H1 (cell line): ENCODE results near the gene TAF13. TPM values are rescaled to one million over a fixed set of nuclear protein-coding genes. Genes with fewer than 3 reads are reported as not detected.

Experiments
- CHD2 ChIP-seq: IDR thresholded peaks from 2 replicates; pipeline ENCODE4 v1.6.1; 2012; ENCODE audit warnings: low read length, improper control_type of control experiment
- NRF1 ChIP-seq: IDR thresholded peaks from 2 replicates; pipeline ENCODE4 v1.6.1; 2011; ENCODE audit warnings: mild to moderate bottlenecking, low read depth, low read length, improper control_type of control experiment
- POLR2AphosphoS5 ChIP-seq: IDR thresholded peaks from 2 replicates; pipeline ENCODE4 v1.6.1; 2011; ENCODE audit warnings: low read depth, low read length
- SIX5 ChIP-seq: IDR thresholded peaks from 2 replicates; pipeline ENCODE4 v1.6.1; 2011; ENCODE audit warnings: mild to moderate bottlenecking, low read depth, low read length
- TAF7 ChIP-seq: optimal IDR thresholded peaks from 2 replicates; pipeline ENCODE3; 2011; ENCODE audit warnings: low read depth, mild to moderate bottlenecking, inconsistent platforms, low read length, moderate library complexity, borderline replicate concordance
- ZNF274 ChIP-seq: IDR thresholded peaks from 2 replicates; pipeline ENCODE4 v1.7.0; 2012; ENCODE audit warnings: low read length, borderline replicate concordance; ENCODE audit errors: extremely low read depth
- polyA plus RNA-seq, 7 experiments: library from polyadenylated mRNA; depleted of rRNA in 3 of 7; stranded (reverse) in 5 of 7; unstranded in 2 of 7; fragments of >200 nt in 5 of 7; fragments of 200-250 nt in 2 of 7; gene quantifications; 1 replicate in 5 of 7; 2 replicates in 1 of 7; 4 replicates in 1 of 7; pipeline versions ENCODE4 v1.2.1 to v1.2.3, GENCODE V29; 2011 to 2013; ENCODE audit warnings: missing spikeins in 2 of 7, mixed read lengths in 2 of 7
- total RNA-seq: library from RNA; stranded (reverse); fragmentation: NEBNext Ultra II Directional; extraction: Animal tissue kit (Norgen Biotek cat#: 25700); gene quantifications from 2 replicates; pipeline ENCODE4 v1.2.1, GENCODE V29; 2021
- TF ChIP-seq, protein P1 (sequence below): fragments of 300-600 bp; sonication (generic); IDR thresholded peaks from 2 replicates; pipeline ENCODE4 v1.7.1; 2012; ENCODE audit warnings: low read length, moderate library complexity, mild to moderate bottlenecking, inconsistent platforms; ENCODE audit not compliant: insufficient replicate concordance

The TAF13 gene
- total and polyA plus RNA-seq, 2 of the 8 experiments (the other 6 are each of a cell fraction or from before 2014, with no cell fraction given), result 13.1 to 41.7 TPM

- TF ChIP-seq SIX5 (no peak), CHD2 (no peak), ZNF274 (no peak), POLR2AphosphoS5 (peak; percentile 87), TAF7 (peak; percentile 94), NRF1 (no peak)
- TF ChIP-seq, protein P1, sequence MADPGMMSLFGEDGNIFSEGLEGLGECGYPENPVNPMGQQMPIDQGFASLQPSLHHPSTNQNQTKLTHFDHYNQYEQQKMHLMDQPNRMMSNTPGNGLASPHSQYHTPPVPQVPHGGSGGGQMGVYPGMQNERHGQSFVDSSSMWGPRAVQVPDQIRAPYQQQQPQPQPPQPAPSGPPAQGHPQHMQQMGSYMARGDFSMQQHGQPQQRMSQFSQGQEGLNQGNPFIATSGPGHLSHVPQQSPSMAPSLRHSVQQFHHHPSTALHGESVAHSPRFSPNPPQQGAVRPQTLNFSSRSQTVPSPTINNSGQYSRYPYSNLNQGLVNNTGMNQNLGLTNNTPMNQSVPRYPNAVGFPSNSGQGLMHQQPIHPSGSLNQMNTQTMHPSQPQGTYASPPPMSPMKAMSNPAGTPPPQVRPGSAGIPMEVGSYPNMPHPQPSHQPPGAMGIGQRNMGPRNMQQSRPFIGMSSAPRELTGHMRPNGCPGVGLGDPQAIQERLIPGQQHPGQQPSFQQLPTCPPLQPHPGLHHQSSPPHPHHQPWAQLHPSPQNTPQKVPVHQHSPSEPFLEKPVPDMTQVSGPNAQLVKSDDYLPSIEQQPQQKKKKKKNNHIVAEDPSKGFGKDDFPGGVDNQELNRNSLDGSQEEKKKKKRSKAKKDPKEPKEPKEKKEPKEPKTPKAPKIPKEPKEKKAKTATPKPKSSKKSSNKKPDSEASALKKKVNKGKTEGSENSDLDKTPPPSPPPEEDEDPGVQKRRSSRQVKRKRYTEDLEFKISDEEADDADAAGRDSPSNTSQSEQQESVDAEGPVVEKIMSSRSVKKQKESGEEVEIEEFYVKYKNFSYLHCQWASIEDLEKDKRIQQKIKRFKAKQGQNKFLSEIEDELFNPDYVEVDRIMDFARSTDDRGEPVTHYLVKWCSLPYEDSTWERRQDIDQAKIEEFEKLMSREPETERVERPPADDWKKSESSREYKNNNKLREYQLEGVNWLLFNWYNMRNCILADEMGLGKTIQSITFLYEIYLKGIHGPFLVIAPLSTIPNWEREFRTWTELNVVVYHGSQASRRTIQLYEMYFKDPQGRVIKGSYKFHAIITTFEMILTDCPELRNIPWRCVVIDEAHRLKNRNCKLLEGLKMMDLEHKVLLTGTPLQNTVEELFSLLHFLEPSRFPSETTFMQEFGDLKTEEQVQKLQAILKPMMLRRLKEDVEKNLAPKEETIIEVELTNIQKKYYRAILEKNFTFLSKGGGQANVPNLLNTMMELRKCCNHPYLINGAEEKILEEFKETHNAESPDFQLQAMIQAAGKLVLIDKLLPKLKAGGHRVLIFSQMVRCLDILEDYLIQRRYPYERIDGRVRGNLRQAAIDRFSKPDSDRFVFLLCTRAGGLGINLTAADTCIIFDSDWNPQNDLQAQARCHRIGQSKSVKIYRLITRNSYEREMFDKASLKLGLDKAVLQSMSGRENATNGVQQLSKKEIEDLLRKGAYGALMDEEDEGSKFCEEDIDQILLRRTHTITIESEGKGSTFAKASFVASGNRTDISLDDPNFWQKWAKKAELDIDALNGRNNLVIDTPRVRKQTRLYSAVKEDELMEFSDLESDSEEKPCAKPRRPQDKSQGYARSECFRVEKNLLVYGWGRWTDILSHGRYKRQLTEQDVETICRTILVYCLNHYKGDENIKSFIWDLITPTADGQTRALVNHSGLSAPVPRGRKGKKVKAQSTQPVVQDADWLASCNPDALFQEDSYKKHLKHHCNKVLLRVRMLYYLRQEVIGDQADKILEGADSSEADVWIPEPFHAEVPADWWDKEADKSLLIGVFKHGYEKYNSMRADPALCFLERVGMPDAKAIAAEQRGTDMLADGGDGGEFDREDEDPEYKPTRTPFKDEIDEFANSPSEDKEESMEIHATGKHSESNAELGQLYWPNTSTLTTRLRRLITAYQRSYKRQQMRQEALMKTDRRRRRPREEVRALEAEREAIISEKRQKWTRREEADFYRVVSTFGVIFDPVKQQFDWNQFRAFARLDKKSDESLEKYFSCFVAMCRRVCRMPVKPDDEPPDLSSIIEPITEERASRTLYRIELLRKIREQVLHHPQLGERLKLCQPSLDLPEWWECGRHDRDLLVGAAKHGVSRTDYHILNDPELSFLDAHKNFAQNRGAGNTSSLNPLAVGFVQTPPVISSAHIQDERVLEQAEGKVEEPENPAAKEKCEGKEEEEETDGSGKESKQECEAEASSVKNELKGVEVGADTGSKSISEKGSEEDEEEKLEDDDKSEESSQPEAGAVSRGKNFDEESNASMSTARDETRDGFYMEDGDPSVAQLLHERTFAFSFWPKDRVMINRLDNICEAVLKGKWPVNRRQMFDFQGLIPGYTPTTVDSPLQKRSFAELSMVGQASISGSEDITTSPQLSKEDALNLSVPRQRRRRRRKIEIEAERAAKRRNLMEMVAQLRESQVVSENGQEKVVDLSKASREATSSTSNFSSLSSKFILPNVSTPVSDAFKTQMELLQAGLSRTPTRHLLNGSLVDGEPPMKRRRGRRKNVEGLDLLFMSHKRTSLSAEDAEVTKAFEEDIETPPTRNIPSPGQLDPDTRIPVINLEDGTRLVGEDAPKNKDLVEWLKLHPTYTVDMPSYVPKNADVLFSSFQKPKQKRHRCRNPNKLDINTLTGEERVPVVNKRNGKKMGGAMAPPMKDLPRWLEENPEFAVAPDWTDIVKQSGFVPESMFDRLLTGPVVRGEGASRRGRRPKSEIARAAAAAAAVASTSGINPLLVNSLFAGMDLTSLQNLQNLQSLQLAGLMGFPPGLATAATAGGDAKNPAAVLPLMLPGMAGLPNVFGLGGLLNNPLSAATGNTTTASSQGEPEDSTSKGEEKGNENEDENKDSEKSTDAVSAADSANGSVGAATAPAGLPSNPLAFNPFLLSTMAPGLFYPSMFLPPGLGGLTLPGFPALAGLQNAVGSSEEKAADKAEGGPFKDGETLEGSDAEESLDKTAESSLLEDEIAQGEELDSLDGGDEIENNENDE, result no peak
Observed at GRCh38 chr1:109041621-109042468, 34.0 kb downstream of the TAF13 start, which contains the start of gene WDR47 (continued).
